SK-N-SH (cell line): Measurements from ENCODE around the gene SMYD3. TPM values are rescaled to one million over a fixed set of nuclear protein-coding genes. Genes with fewer than 3 reads are reported as not detected.
A peak's percentile ranks its signal among the peaks of the same experiment; 100 is the strongest.

Experiments used
- CTCF ChIA-PET: fragments of 300-600, 350-600 bp; formaldehyde crosslinking; extraction: SDS; loops from one replicate; lab custom pipeline; 2021; lab: Yijun Ruan, JAX
- POLR2A ChIA-PET: fragments of 350-600 bp; sonication (Branson Sonifier 250); formaldehyde crosslinking; extraction: SDS; loops from one replicate; lab custom pipeline; 2020; ENCODE audit warnings: antibody characterized with exemption, inconsistent platforms; lab: Yijun Ruan, JAX
- DNase-seq: peaks from one replicate; pipeline ENCODE4 v3.0.0; 2012
- H2AFZ ChIP-seq: fragments of 200-600 bp; sonication (generic); 2 replicates; pipeline ENCODE4 v1.8.1; 2016; ENCODE audit warnings: antibody characterized with exemption, mild to moderate bottlenecking, low read depth
- H3F3A ChIP-seq: fragments of 200-600 bp; sonication (generic); replicated peaks from 2 replicates; pipeline ENCODE3; 2016; ENCODE audit warnings: antibody characterized with exemption, mild to moderate bottlenecking; ENCODE audit not compliant: insufficient read depth
- H3K27ac ChIP-seq, 2 experiments: fragments of 200-500 bp in 1 of 2; fragments of 200-600 bp in 1 of 2; sonication (Bioruptor generic) in 1 of 2; sonication (generic), shearing (Covaris generic) in 1 of 2; 2 replicates each; pipeline versions ENCODE4 v1.5.1 to v1.6.1; 2014 to 2016; ENCODE audit warnings: low read depth in 2 of 2, inconsistent platforms in 1 of 2, low read length in 1 of 2, mild to moderate bottlenecking in 1 of 2, mixed read lengths in 1 of 2
- H3K27me3 ChIP-seq: fragments of 200-600 bp; sonication (generic), shearing (Covaris generic); 2 replicates; pipeline ENCODE4 v1.6.1; 2016; ENCODE audit warnings: mixed run types; ENCODE audit not compliant: insufficient read depth
- H3K36me3 ChIP-seq, 2 experiments: fragments of 200-500 bp in 1 of 2; fragments of 200-600 bp in 1 of 2; sonication (Bioruptor generic) in 1 of 2; sonication (generic) in 1 of 2; replicated peaks in 1 of 2; 2 replicates each; pipeline versions ENCODE3 to v1.5.1; 2014 to 2016; ENCODE audit warnings: low read length in 1 of 2, mild to moderate bottlenecking in 1 of 2; ENCODE audit not compliant: insufficient read depth in 2 of 2, control insufficient read depth in 1 of 2
- H3K4me1 ChIP-seq, 2 experiments: fragments of 200-500 bp in 1 of 2; fragments of 200-600 bp in 1 of 2; sonication (Bioruptor generic) in 1 of 2; sonication (generic), shearing (Covaris generic) in 1 of 2; 2 replicates each; pipeline versions ENCODE4 v1.5.1 to v1.6.1; 2014 to 2016; ENCODE audit warnings: low read depth in 1 of 2, low read length in 1 of 2, mixed run types in 1 of 2; ENCODE audit not compliant: insufficient read depth in 2 of 2, control insufficient read depth in 1 of 2
- H3K4me2 ChIP-seq: fragments of 200-600 bp; sonication (generic), shearing (Covaris generic); 2 replicates; pipeline ENCODE4 v1.6.1; 2017; ENCODE audit warnings: mixed run types
- H3K4me3 ChIP-seq, 2 experiments: fragments of 200-500 bp in 1 of 2; fragments of 200-600 bp in 1 of 2; sonication (Bioruptor generic) in 1 of 2; sonication (generic), shearing (Covaris generic) in 1 of 2; 2 replicates each; pipeline versions ENCODE4 v1.5.1 to v1.8.1; 2014 to 2016; ENCODE audit warnings: low read depth in 2 of 2, inconsistent platforms in 1 of 2, low read length in 1 of 2, mild to moderate bottlenecking in 1 of 2, mixed read lengths in 1 of 2, moderate library complexity in 1 of 2
- H3K79me2 ChIP-seq: fragments of 200-600 bp; sonication (generic); 2 replicates; pipeline ENCODE4 v1.8.1; 2017; ENCODE audit warnings: mild to moderate bottlenecking; ENCODE audit not compliant: insufficient read depth
- H3K9ac ChIP-seq: fragments of 200-600 bp; sonication (generic); 2 replicates; pipeline ENCODE4 v1.6.1; 2017; ENCODE audit warnings: mixed run types
- H3K9me2 ChIP-seq: fragments of 200-600 bp; sonication (generic); 2 replicates; pipeline ENCODE4 v1.6.1; 2017; ENCODE audit warnings: mixed run types
- H3K9me3 ChIP-seq: fragments of 200-600 bp; sonication (generic); 2 replicates; pipeline ENCODE4 v1.6.1; 2017; ENCODE audit warnings: mixed run types, mild to moderate bottlenecking, moderate library complexity
- H4K20me1 ChIP-seq: fragments of 200-600 bp; sonication (generic); 2 replicates; pipeline ENCODE4 v1.6.1; 2017; ENCODE audit warnings: mild to moderate bottlenecking, mixed run types; ENCODE audit not compliant: insufficient read depth
- EP300 ChIP-seq, 2 experiments: IDR thresholded peaks; 2 replicates each; pipeline versions ENCODE4 v1.4.0 to v1.6.1; 2012; ENCODE audit warnings: borderline replicate concordance in 1 of 2, low read depth in 1 of 2, low read length in 1 of 2
- EZH2phosphoT487 ChIP-seq: fragments of 200-600 bp; sonication (generic); IDR thresholded peaks from 2 replicates; pipeline ENCODE4 v1.6.1; 2017; ENCODE audit warnings: low read depth, mixed run types, mild to moderate bottlenecking, antibody characterized with exemption, moderate library complexity, borderline replicate concordance
- GATA2 ChIP-seq: sonication (generic); formaldehyde crosslinking; IDR thresholded peaks from 2 replicates; pipeline ENCODE4 v1.5.0; 2020; ENCODE audit warnings: mild to moderate bottlenecking, missing genetic modification reagents
- JUND ChIP-seq: IDR thresholded peaks from 2 replicates; pipeline ENCODE4 v1.4.0; 2012
- MXI1 ChIP-seq: IDR thresholded peaks from 2 replicates; pipeline ENCODE4 v1.6.1; 2012; ENCODE audit warnings: mild to moderate bottlenecking, low read depth, low read length, improper control_type of control experiment
- NFIC ChIP-seq: IDR thresholded peaks from 2 replicates; pipeline ENCODE4 v1.4.0; 2012; ENCODE audit warnings: borderline replicate concordance
- NRF1 ChIP-seq: IDR thresholded peaks from 2 replicates; pipeline ENCODE4 v1.6.1; 2012; ENCODE audit warnings: low read depth, mild to moderate bottlenecking, low read length
- RAD21 ChIP-seq: IDR thresholded peaks from 2 replicates; pipeline ENCODE4 v1.6.1; 2012; ENCODE audit warnings: mild to moderate bottlenecking, low read length
- RCOR1 ChIP-seq: fragments of 150-350 bp; IDR thresholded peaks from 2 replicates; pipeline ENCODE4 v1.6.1; 2017; ENCODE audit warnings: antibody characterized with exemption, low read length
- RFX5 ChIP-seq: IDR thresholded peaks from 2 replicates; pipeline ENCODE4 v1.6.1; 2012; ENCODE audit warnings: mild to moderate bottlenecking, improper control_type of control experiment, low read length
- RXRA ChIP-seq: IDR thresholded peaks from 2 replicates; pipeline ENCODE4 v1.4.0; 2012; ENCODE audit warnings: low read depth, mild to moderate bottlenecking, borderline replicate concordance
- SIN3A ChIP-seq: IDR thresholded peaks from 2 replicates; pipeline ENCODE4 v1.6.1; 2012; ENCODE audit warnings: low read depth, mild to moderate bottlenecking, low read length, moderate library complexity, borderline replicate concordance
- TAF1 ChIP-seq: IDR thresholded peaks from 2 replicates; pipeline ENCODE4 v1.6.1; 2012; ENCODE audit warnings: low read depth, mild to moderate bottlenecking, low read length, moderate library complexity, borderline replicate concordance
- TCF12 ChIP-seq: IDR thresholded peaks from 2 replicates; pipeline ENCODE4 v1.4.0; 2012
- YY1 ChIP-seq: IDR thresholded peaks from 2 replicates; pipeline ENCODE4 v1.4.0; 2012; ENCODE audit warnings: low read depth, mild to moderate bottlenecking
- WGBS: methylation state at CpG from one replicate; pipeline ENCODE4 v1.1.6; 2017; ENCODE audit warnings: low lambda C conversion rate; 5-methylcytosine and 5-hydroxymethylcytosine counted together
- polyA plus RNA-seq, 3 experiments: library from polyadenylated mRNA; depleted of rRNA; stranded (reverse); fragments of >200 nt; gene quantifications; 2 replicates each; pipeline ENCODE4 v1.2.3, GENCODE V29; 2012
- TF ChIP-seq, protein P1 (sequence below): IDR thresholded peaks from 2 replicates; pipeline ENCODE4 v1.4.0; 2012; ENCODE audit warnings: low read depth, borderline replicate concordance
- TF ChIP-seq, protein P2 (sequence below): IDR thresholded peaks from 2 replicates; pipeline ENCODE4; 2012

The SMYD3 gene
- polyA plus RNA-seq, 1 of the 3 experiments (the other 2 are of a cell fraction): 31.4 TPM

DNA sequence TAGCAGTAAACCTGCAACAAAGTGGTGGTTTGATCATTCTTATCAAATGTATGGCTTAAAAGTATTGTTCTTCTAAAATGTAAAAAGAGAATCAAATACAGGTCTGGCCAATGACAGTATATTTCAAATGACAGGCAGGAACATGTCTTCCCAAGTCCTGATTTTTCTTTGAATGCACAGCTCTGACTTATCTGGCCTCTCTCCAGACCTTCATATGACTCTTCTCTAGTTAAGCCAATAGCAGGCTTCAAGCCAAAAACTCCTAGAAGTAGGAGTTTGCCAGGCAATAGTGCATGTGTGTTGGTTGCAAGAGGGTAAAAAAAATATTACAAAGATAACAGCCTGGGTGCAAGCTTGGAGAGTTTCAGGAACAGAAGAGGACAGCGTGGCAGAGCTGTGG lies 345.5 kb downstream of the SMYD3 start:
- Histone ChIP-seq H3K9ac (no peak overlapping the region), H3K4me3 (no peak overlapping the region), H3K27me3 (no peaks in the 10 kb centered on the region), H3K9me2 (no peaks in the 10 kb centered on the region), H3K4me2 (no peak overlapping the region), H3K9me3 (no peaks in the 10 kb centered on the region), H3K4me1 (peaks cover 1 to 3% of the 10 kb centered on the region in 2 experiments; a peak in 3 of 4 replicates), H3K36me3 (no peaks in the 10 kb centered on the region), H3K79me2 (no peaks in the 10 kb centered on the region), H3F3A (no peaks in the 10 kb centered on the region), H4K20me1 (no peaks in the 10 kb centered on the region), H2AFZ (no peak overlapping the region), H3K27ac (peak overlapping the region in 1 of 2 experiments; percentile 47; a peak in 1 of 4 replicates)
- no peak for DNase-seq
- POLR2A ChIA-PET: no interaction called here
- CTCF ChIA-PET: interaction anchor here (0.7 kb wide), 1 partner anchor 1850 kb away, joined by 3 read pairs; no protein-coding TSS in a partner anchor
- peak; percentile 82 for TF ChIP-seq NFIC
- peak; percentile 32 for TF ChIP-seq TCF12
- TF ChIP-seq, protein P1, sequence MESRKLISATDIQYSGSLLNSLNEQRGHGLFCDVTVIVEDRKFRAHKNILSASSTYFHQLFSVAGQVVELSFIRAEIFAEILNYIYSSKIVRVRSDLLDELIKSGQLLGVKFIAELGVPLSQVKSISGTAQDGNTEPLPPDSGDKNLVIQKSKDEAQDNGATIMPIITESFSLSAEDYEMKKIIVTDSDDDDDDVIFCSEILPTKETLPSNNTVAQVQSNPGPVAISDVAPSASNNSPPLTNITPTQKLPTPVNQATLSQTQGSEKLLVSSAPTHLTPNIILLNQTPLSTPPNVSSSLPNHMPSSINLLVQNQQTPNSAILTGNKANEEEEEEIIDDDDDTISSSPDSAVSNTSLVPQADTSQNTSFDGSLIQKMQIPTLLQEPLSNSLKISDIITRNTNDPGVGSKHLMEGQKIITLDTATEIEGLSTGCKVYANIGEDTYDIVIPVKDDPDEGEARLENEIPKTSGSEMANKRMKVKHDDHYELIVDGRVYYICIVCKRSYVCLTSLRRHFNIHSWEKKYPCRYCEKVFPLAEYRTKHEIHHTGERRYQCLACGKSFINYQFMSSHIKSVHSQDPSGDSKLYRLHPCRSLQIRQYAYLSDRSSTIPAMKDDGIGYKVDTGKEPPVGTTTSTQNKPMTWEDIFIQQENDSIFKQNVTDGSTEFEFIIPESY: no peak
- TF ChIP-seq, protein P2, sequence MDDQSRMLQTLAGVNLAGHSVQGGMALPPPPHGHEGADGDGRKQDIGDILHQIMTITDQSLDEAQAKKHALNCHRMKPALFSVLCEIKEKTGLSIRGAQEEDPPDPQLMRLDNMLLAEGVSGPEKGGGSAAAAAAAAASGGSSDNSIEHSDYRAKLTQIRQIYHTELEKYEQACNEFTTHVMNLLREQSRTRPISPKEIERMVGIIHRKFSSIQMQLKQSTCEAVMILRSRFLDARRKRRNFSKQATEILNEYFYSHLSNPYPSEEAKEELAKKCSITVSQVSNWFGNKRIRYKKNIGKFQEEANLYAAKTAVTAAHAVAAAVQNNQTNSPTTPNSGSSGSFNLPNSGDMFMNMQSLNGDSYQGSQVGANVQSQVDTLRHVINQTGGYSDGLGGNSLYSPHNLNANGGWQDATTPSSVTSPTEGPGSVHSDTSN: peak; percentile 72
- no peak for TF ChIP-seq JUND
- no peak for TF ChIP-seq TAF1
- TF ChIP-seq RXRA: 0 out of 2 replicates have a peak, but pooled peaks have one; percentile 21
- TF ChIP-seq EP300 (IDR thresholded peaks at IDR 0.05; ENCODE audit: borderline replicate concordance in 1 of 2, low read depth in 1 of 2, low read length in 1 of 2): no peak; a peak in 1 of 4 replicates
- WGBS: 100% methylated on average over 1 of the region's 1 CpG

DNA sequence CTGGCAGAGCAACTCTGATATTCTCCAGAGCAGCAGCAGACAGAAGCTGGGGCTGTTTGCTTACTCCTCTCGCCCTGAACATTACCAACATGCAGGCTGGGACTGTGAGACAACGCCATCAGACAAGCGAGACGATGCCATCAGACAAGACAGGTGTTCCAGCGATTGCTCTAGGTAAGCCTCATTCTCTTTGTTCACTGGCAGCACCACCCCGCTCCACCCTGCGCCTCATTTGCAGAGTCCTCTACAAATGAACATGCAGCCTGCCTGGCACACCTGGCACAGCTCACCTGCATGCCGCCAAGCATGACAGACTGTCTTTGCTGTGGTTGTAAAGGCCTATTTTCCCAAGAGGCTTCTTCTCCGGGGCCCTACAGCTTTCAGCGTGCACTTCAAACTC lies 346.2 kb downstream of the SMYD3 start:
- 100% methylated on average over 8 of the region's 10 CpGs for WGBS
- Histone ChIP-seq H3K79me2 (no peaks in the 10 kb centered on the region), H2AFZ (no peak overlapping the region), H3K9me2 (no peaks in the 10 kb centered on the region), H3K9me3 (no peaks in the 10 kb centered on the region), H3K4me3 (no peak overlapping the region), H3K9ac (no peak overlapping the region), H3K4me1 (peaks cover 3 to 8% of the 10 kb centered on the region in 2 experiments; a peak in 3 of 4 replicates), H3K4me2 (no peak overlapping the region), H3K27me3 (no peaks in the 10 kb centered on the region), H3K27ac (no peak overlapping the region; a peak in 1 of 4 replicates), H3F3A (peaks cover 3% of the 10 kb centered on the region), H3K36me3 (no peaks in the 10 kb centered on the region), H4K20me1 (no peaks in the 10 kb centered on the region)
- POLR2A ChIA-PET: no interaction called here
- TF ChIP-seq GATA2: no peak
- no peak for TF ChIP-seq SIN3A
- TF ChIP-seq, protein P2: no peak
- no peak for TF ChIP-seq RAD21
- no peak for TF ChIP-seq TAF1
- TF ChIP-seq NRF1: no peak
- no peak for TF ChIP-seq RFX5
- no peak for TF ChIP-seq MXI1
- no peak for TF ChIP-seq RCOR1
- TF ChIP-seq YY1: no peak
- TF ChIP-seq EZH2phosphoT487: no peak
- DNase-seq: no peak
- CTCF ChIA-PET: no interaction called here
